NCI-H2196 (cell line): ENCODE results near the gene ZNF532.

ENCODE experiments used
- DNase-seq: peaks from one replicate; lab custom pipeline; 2025; ENCODE audit not compliant: unreplicated experiment; lab: John Stamatoyannopoulos, UW

ZNF532 gene

GRCh38 chr18:59033974-59034373, 169.3 kb downstream of the ZNF532 start:
- no peak for DNase-seq

GRCh38 chr18:59035591-59035990, 170.9 kb downstream of the ZNF532 start:
- DNase-seq: no peak
